Mesodermal cell (in vitro differentiated cells): ENCODE measurements around the gene TC2N.
"Not testable (repeated sequence)": the region's sequence is repeated elsewhere in the genome, so short reads cannot be mapped to it uniquely, and the experiment has no call there.

Source experiments
- H3K27ac ChIP-seq: 2 replicates; pipeline ENCODE4 v1.7.0; 2013; ENCODE audit warnings: mild to moderate bottlenecking, low read depth, low read length, moderate library complexity; ENCODE audit not compliant: severe bottlenecking
- H3K36me3 ChIP-seq: 2 replicates; pipeline ENCODE4 v1.7.1; 2013; ENCODE audit warnings: mild to moderate bottlenecking, low read length, moderate library complexity; ENCODE audit not compliant: control insufficient read depth, insufficient read depth
- H3K4me1 ChIP-seq: one replicate; pipeline ENCODE4 v1.7.1; 2013; ENCODE audit warnings: mild to moderate bottlenecking, low read length; ENCODE audit not compliant: insufficient read depth, control insufficient read depth, poor library complexity, severe bottlenecking
- H3K4me3 ChIP-seq: 2 replicates; pipeline ENCODE4 v1.7.0; 2013; ENCODE audit warnings: low read length, control low read depth, mild to moderate bottlenecking; ENCODE audit not compliant: insufficient read depth, poor library complexity, severe bottlenecking; ENCODE audit errors: extremely low read depth
- H3K9me3 ChIP-seq: 2 replicates; pipeline ENCODE4 v1.7.1; 2013; ENCODE audit warnings: mild to moderate bottlenecking, low read length, moderate library complexity; ENCODE audit not compliant: control insufficient read depth
- WGBS, 2 experiments: methylation state at CpG; one replicate each; pipeline ENCODE4 v1.1.5; 2013; ENCODE audit warnings: missing lambda C conversion rate in 2 of 2; ENCODE audit not compliant: insufficient coverage in 2 of 2; 5-methylcytosine and 5-hydroxymethylcytosine counted together

The TC2N gene

GRCh38 chr14:91848504-91849001 lies 18.8 kb downstream of the TC2N start:
- Histone ChIP-seq H3K9me3 (no peaks in the 10 kb centered on the region), H3K4me1 (no peaks in the 10 kb centered on the region), H3K4me3 (no peak overlapping the region), H3K27ac (no peak overlapping the region), H3K36me3 (no peaks in the 10 kb centered on the region)
- WGBS, 2 experiments, result 93 to 96% methylated on average over 3 of the region's 4 CpGs

DNA sequence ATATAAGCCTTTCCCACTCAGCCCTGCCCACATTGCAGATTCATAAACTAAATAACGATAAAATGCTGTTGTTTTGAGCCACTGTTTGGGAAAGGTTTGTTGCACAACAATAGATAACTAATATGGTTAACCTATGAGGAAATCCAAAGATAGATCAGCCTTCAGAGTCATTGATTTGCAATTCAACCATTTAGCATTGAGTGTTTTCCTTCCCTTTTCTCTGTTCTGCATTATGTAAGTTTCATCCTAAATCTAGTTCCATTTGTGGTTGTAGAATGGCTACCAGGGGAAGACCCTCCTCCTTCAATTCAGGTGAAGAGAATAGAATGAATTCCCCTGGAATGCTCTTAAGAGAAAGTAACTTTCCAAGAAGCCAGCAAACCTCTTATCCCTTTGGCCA lies 19.6 kb downstream of the TC2N start:
- WGBS, 2 experiments, result 83% methylated on average over 1 of the region's 1 CpG; no CpG with 5 or more reads in 1 of the 2 experiments
- Histone ChIP-seq H3K36me3 (no peaks in the 10 kb centered on the region), H3K4me3 (no peak overlapping the region), H3K9me3 (no peaks in the 10 kb centered on the region), H3K27ac (no peak overlapping the region), H3K4me1 (no peaks in the 10 kb centered on the region)

GRCh38 chr14:91845652-91846051 lies 21.7 kb downstream of the TC2N start:
- WGBS, 2 experiments, result 82 to 86% methylated on average over 1 of the region's 2 CpGs
- Histone ChIP-seq H3K36me3 (no peaks in the 10 kb centered on the region), H3K4me1 (no peaks in the 10 kb centered on the region), H3K27ac (no peak overlapping the region), H3K9me3 (no peaks in the 10 kb centered on the region), H3K4me3 (no peak overlapping the region)

DNA sequence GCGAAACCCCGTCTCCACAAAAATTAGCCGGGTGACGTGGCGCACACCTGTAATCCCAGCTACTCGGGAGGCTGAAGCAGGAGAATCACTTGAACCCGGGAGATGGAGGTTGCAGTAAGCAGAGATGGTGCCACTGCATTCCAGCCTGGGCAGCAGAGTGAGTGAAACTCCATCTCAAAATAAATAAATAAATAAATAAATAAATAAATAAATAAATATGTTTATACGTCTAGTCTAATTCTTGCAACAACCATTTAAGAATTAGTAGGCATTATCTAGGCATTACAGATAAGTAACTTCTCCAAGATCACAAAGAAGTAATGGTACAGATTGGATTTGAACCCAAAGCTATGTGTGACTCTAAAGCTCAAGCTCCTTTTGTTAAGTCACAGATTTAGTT lies 22.3 kb downstream of the TC2N start:
- H3K4me3 ChIP-seq, H3K9me3 ChIP-seq, H3K4me1 ChIP-seq, H3K36me3 ChIP-seq, H3K27ac ChIP-seq: not testable (repeated sequence)
- WGBS, 2 experiments, result 86 to 92% methylated on average over 6 to 7 of the region's 8 CpGs

DNA sequence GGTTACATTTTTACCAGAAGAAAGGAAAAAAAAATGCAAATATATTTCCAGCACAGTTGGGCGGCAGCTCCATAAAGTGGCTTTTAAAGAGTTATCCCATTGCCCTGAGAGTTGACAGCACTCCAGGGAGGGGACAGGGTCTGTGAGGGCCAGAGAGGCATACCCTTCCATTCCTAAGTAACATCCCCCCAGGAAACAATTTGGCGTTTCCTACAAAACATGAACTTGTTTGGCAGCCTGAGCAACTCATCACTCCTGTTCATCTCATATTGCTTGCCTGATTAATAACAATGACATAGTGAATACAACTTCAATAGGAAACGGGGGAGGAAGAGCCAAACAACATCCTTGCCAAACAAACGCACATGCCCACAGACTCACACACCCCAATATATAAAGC lies 23.3 kb downstream of the TC2N start:
- H3K36me3 ChIP-seq, result no peaks in the 10 kb centered on the region
- H3K27ac ChIP-seq, result no peak overlapping the region
- no peaks in the 10 kb centered on the region for H3K4me1 ChIP-seq
- no peaks in the 10 kb centered on the region for H3K9me3 ChIP-seq
- WGBS, 2 experiments, result 67% methylated on average over 1 of the region's 4 CpGs; no CpG with 5 or more reads in 1 of the 2 experiments
- H3K4me3 ChIP-seq, result no peak overlapping the region

DNA sequence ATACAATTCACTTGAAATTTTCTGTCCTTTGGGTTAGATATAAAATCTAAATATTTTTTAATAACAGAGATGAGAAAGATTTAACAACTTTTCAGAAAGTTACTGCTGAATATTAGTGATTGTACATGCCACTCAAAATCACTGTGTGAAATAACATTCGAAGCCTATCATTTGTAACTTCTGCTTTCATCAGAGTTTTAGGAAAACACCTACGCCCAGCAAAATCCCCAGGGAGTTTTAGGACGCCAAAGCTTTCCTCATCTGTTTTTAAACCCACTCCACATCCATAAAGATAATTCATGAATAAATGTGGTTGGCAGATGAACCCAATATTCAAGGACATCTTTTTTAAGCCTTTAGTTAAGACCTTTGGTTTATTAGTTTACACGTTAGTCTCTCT lies 23.9 kb downstream of the TC2N start:
- no peaks in the 10 kb centered on the region for H3K36me3 ChIP-seq
- 60 to 100% methylated on average over 1 to 2 of the region's 4 CpGs for WGBS, 2 experiments
- no peaks in the 10 kb centered on the region for H3K4me1 ChIP-seq
- no peak overlapping the region for H3K27ac ChIP-seq
- no peaks in the 10 kb centered on the region for H3K9me3 ChIP-seq
- no peak overlapping the region for H3K4me3 ChIP-seq

GRCh38 chr14:91841065-91841464 lies 26.3 kb downstream of the TC2N start:
- no peak overlapping the region for H3K4me3 ChIP-seq
- no peaks in the 10 kb centered on the region for H3K36me3 ChIP-seq
- H3K4me1 ChIP-seq, result no peaks in the 10 kb centered on the region
- H3K27ac ChIP-seq, result no peak overlapping the region
- H3K9me3 ChIP-seq, result no peaks in the 10 kb centered on the region

DNA sequence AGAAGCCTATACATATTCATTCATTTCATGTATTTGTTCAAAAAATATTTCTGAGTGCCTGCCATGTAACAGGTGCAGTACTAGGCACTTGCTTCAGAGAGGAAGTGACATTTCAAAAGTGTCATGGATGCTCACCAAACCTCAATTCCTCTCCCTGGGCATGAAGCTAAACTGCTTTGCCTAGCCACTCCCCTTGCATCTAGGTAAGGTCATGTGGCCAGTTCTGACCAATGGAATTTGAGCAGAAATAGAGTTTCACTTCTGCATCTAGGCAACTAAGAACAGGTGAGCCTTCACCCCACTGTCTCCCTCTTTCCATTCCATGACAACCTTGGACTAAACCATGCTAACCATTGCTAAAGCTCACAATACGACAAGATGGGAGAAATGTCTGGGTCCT lies 27.6 kb downstream of the TC2N start:
- H3K9me3 ChIP-seq, result no peaks in the 10 kb centered on the region
- no CpG with 5 or more reads among the region's 1 CpG for WGBS, 2 experiments
- no peaks in the 10 kb centered on the region for H3K36me3 ChIP-seq
- H3K4me3 ChIP-seq, result no peak overlapping the region
- no peak overlapping the region for H3K27ac ChIP-seq
- no peaks in the 10 kb centered on the region for H3K4me1 ChIP-seq

GRCh38 chr14:91837076-91837475 lies 30.3 kb downstream of the TC2N start:
- H3K4me3 ChIP-seq, result peak overlapping the region; percentile 50
- H3K27ac ChIP-seq, result no peak overlapping the region
- H3K4me1 ChIP-seq, result no peaks in the 10 kb centered on the region
- H3K9me3 ChIP-seq, result no peaks in the 10 kb centered on the region
- H3K36me3 ChIP-seq, result no peaks in the 10 kb centered on the region
- WGBS, 2 experiments, result 57 to 70% methylated on average over 6 to 7 of the region's 12 CpGs

GRCh38 chr14:91835920-91836843 lies 31.2 kb downstream of the TC2N start:
- WGBS, 2 experiments, result 0 to 1% methylated on average over 39 to 54 of the region's 84 CpGs
- Histone ChIP-seq H3K4me1 (no peaks in the 10 kb centered on the region), H3K9me3 (no peaks in the 10 kb centered on the region), H3K4me3 (peak overlapping the region; percentile 50), H3K27ac (no peak overlapping the region), H3K36me3 (no peaks in the 10 kb centered on the region)

- peak overlapping the region; percentile 50 for H3K4me3 ChIP-seq
- no peaks in the 10 kb centered on the region for H3K4me1 ChIP-seq
- no peaks in the 10 kb centered on the region for H3K36me3 ChIP-seq
- no peaks in the 10 kb centered on the region for H3K9me3 ChIP-seq
- no peak overlapping the region for H3K27ac ChIP-seq
- 8 to 14% methylated on average over 12 to 17 of the region's 19 CpGs for WGBS, 2 experiments
These were observed 32.0 kb downstream of the TC2N start for GRCh38 chr14:91835197-91835919.
